T47D (cell line): ENCODE data around the gene EFL1.
"Not testable (repeated sequence)": the region's sequence is repeated elsewhere in the genome, so short reads cannot be mapped to it uniquely, and the experiment has no call there.

Experiments used
- DNase-seq, 2 experiments: peaks; one replicate each; pipeline versions ENCODE4 v3.0.0 to v3.0.0-alpha.2; 2011 to 2012; ENCODE audit warnings: low read depth in 1 of 2, low spot score in 1 of 2
- JUND ChIP-seq: IDR thresholded peaks from 2 replicates; pipeline ENCODE4 v1.6.1; 2012; ENCODE audit warnings: low read depth
- in situ Hi-C: cut with HindIII; loops from 2 replicates; pipeline ENCODE4 v1.10.0; 2016; ENCODE audit warnings: low sequenced_read_pairs, low pct_unique_long_range_greater_than_20kb

The EFL1 gene

DNA sequence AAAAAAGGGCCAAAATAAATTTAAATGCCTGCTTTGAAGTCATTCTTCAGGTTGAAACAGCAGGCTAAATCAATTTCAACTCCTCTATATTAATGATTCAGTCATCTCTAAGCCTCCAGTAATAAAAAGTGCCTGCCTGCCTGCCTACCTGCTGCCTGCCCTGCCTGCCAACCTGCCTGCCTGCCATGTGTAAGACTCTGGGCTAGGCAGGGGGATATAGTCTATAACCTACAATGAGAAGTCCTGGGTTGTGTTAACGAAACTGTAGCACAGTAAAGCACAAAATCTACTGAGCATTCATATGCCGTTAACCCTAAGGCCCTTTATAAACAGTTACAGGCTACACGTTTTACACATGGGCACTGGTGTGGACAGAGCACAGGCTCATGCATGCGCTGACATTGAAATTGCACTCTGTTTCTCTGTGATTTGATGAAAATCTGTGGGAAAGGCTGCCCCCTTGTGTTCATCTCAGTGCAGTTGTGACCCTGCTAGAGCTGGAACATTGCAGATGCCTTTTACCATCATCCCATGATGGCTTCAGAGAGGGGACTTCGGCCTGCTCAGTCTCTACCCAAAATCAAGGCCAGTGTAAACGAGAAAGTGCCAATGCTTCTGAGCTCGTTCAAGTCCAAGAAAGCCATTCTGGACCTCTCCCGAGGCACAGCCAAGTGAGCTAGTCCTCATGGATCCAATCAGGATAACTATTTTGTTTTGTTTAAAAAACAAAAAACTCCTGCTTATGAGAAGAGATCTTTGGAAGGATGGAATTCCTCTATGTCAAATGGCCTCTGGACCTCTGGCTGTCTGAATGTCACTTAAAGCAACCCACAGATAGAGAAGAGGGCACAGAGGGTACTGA lies 64.6 kb downstream of the EFL1 start:
- in situ Hi-C loops = no loop called here
- no peak for TF ChIP-seq JUND
- peak; percentile 50 to 78 for DNase-seq

DNA sequence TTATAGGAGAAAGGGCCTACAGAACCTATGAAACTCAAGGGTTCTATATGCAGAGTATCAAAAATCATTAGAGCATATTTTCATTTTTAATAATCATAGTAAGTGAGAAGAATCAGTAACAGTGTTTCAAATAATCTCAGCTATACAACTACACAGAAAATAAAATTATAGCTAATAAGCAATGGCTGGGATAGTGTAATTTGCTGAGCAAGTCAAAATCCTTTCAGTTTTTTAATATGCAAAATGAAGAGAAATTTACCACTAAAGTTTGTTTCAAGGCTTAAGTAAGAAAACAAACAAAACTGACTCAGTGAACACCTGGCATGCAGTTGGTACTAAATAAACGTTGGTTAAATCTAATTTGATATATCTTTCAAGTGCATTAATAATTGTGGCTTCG lies 66.2 kb downstream of the EFL1 start:
- in situ Hi-C loops = no loop called here
- no peak for TF ChIP-seq JUND
- no peak for DNase-seq

DNA sequence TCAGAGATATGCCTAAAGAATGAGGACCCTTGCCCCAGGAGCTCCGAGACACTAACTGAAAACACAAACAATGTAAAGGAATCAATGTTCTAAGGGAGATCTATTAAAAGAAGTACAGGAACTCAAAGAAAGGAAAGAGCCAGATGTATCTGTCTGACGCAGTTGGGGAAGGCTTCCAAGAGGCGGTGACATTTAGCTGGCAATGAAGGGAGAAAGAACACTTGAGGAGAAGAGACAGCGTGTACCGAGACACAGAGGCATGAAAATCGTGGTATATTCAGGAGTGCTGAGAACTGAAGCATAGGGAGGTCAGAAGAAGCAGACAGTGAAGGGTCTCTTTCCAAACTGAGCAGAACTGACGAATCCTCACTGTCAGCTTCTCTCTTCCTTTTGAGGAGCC lies 66.7 kb downstream of the EFL1 start:
- in situ Hi-C loops, DNase-seq: not testable (repeated sequence)

DNA sequence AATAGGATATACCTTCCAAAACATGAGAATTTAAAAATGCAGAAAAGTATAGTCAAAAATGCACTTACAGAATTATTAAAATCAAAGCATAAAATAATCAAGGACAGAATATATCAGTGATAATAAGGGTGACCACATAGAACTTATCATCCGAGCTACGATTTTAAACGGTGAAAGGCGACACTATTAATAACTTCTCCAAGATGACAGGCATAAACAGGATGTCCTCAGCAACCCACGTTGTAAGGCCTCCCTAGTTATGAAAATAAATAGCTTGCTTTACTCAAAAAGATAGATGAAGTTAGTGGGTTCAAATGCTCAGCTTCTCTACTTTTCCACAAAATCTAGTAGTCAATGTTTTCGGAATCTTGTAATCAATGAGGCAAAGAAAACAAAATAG lies 68.0 kb downstream of the EFL1 start:
- in situ Hi-C loops, DNase-seq: not testable (repeated sequence)

DNA sequence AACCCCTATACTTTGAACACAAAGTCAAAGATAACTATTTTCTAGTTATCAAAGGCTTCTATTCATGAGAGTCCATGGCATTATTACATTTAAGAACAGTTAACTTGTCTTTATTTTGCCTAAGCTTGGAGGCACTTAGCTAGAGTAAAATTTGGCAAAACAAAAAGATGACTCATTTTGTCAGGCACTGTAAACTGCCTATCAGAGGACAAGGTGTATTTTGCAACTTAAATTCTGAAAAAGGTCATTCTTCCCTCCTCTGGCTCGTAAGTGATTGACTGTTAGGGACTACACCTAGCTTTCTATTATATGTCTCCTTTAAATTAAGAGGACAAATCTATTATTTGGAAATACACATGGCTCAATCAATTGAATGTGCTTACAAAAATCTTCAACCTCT lies 69.1 kb downstream of the EFL1 start:
- in situ Hi-C loops, DNase-seq: not testable (repeated sequence)

DNA sequence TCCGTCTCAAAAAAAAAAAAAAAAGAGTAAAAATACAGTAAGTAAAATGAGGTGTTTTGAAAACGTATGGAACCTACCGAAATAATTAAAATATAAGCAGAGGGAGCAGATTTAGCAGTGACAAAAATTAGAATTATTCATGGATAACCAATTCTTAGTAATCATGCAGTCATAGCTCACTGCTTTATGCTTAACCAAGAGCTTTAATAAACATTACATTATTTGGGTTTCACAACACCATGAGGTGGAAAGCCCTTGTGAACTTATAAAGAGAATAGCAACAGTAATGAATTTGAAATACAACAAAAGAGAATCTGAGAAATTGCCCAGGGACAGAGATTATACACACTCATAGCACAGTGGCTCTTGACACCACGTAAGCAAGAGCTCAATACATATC lies 70.1 kb downstream of the EFL1 start:
- in situ Hi-C loops, DNase-seq: not testable (repeated sequence)

DNA sequence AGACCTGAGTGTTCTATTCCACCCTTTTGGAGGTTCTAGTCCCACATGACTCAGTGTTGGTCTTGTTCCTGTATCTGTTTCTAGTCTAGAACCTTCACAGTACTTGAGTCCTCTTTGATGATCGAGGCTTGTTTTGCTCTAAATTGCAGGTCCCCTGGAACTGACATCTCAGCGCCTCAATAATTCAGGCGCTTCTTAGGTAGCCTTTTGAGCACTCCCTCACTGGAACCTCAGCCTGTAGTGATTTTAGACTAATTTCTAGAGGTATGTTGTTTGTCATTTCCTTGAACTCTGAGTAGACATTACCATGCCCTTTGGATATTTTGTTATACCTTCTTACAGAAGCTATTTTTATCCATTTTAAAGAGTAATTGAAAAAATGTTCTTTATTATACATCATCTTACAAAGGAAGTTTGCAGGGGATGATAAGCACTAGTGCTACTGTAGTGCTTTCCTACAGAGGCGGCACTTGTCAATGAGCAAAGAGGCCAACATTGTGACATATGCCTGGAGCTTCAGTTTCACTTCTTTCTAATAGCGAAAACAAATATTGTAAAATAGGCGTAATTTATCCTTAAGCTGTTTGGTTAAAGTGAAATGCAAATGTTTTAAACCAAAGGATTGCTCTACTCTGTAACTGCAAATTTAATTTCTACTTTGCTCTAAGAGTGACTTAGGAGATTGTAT lies 75.7 kb downstream of the EFL1 start:
- in situ Hi-C loops = no loop called here
- no peak for TF ChIP-seq JUND
- no peak for DNase-seq

DNA sequence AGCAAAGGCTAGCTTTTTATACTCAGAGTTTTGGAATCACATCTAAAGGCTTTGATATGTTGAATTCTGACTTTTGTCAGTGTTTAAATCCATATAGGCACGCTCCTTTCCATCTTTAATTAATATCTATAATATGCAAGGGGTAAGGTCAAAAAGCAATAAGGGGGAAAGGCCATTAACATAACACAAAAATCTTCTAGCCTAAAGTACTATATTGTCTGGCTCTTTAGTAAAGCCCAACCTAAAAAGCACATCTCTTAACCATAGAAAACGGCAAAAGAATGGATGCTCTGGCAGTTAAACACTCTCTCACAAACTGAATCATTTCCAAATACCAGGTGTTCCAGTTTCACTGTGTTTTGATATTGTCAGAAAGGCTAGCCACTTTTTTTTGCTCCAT lies 76.4 kb downstream of the EFL1 start:
- TF ChIP-seq JUND = no peak
- in situ Hi-C loops = no loop called here
- DNase-seq = no peak

DNA sequence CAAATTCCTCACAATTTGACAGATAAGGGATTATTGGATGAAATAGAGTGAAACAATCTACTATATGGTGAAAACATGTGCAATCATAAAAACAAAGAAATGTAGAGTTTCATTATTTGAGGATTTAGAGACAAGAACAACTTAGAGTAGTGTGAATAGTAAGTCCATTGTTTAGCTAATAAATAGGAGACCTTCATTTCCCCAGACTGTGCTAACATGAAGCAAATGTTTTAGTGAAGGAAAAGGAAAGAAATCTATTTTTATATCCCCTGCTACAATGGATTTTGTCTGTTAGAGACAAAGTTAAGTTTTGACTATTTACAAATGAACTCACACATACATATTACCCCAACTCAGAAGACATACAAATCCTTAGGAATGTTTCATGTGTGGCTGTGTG lies 77.8 kb downstream of the EFL1 start:
- in situ Hi-C loops = no loop called here
- no peak for TF ChIP-seq JUND
- no peak for DNase-seq

DNA sequence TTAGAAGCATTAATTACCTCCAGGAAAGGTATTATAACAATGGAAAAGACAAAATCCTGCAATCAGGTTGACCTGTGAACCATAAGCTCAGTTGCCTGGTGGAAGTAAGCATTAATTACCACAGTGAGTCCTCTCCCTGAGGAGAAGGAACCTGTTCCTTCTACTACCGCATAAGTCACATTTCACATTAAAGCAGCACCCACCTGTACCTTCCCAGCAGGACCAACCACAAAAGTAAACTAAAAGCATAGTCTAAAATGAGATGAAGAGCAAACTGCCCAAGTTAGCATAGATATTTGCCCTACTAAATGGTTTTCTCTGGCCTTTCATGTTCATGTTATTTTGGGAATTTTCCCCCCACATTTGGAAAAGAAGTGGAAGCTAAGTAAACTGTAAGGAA lies 78.2 kb downstream of the EFL1 start:
- TF ChIP-seq JUND = no peak
- in situ Hi-C loops = no loop called here
- no peak for DNase-seq

DNA sequence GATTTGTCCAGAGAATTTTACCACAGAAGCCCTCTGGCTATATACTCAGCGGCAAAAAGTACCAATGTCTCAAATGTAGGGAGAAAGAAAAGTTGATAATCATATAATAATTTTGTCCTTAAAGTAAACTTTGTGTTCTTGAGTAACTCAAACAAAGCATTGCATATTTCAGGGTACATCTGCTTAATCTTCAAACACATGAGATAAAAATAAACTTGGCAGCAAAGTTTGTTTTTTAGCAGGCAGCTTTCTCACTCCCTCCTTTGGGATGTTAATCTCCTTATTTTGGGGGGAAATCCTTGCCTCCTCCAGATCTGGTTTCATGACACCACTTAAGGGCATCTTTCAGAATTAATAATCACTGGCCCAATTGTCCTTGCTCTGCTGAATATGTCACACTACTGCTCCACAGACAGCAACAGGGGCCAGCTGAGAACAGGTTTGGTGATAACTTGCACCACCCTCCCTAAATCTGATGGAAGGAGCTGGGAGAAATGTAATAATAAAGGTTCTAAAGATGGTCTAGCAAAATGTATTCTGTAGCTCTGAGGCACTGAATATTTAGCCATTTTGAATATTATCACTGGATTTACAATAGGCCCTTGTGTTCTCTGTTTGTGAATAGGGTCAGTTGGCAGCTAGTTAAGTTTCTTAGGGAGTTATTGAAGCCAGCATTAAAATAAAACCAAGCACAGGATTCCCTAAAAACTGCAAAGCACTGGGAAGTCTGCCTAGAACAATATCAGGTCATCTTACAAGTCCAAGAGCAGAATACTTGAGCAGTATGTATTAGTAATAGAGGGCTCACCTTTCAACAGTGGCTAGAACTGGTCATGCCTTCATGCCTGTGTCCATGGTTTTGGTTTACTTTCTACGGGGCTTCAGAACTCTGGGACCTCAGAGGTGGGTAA lies 79.2 kb downstream of the EFL1 start:
- no peak for DNase-seq
- no peak for TF ChIP-seq JUND
- in situ Hi-C loops = no loop called here

DNA sequence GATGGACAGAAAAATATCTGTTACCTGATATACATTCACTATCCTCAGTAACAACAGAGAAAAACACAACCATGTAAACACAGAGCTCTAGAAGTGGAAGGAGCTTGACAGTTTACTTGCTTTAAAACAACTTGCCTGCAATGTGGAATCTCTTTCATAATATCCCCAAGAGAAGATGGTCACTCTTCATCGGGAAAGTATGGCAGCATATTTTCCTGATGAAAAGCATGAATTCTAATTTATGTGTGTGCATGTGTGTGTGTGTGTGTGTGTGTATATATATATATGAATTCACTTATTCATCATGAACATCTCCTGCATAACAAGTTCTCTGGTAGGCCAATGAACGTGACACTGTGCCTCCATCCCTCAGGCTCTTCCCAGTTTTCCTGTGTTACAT lies 81.2 kb downstream of the EFL1 start:
- in situ Hi-C loops = no loop called here
- no peak for DNase-seq

DNA sequence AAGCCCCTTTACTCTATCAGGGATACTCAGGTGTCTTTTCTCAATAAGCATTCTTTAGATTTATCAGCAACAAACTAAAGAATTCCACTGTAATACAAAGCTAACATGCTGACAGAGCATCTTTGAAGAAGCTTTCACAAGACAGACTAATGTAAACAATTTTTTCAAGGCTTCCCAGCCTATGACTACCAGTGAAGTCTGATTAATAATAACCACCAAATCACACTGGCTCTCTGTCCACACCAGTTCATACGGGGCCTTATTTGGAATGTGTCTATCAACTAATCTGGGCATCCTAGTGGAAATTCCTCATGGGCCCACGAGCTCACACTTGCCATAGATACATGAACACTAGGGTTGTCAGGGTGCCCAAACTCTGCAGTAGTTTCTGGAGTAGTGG lies 84.5 kb downstream of the EFL1 start:
- no peak for DNase-seq
- in situ Hi-C loops = no loop called here
- TF ChIP-seq JUND = no peak

More for the DNA sequence above, 81.2 kb downstream of the EFL1 start:
- no peak for TF ChIP-seq JUND
